Calu3 (cell line): ENCODE data around the gene CTNNA2. TPM values are rescaled to one million over a fixed set of nuclear protein-coding genes. Genes with fewer than 3 reads are reported as not detected.

Experiments
- BruUV-seq: library from RNA; stranded (reverse); fragments of 400-500 nt; replicated peaks from 2 replicates; lab custom pipeline; 2021; lab: Mats Ljungman, UMichigan
- CTCF ChIA-PET: fragments of 300-600 bp; sonication (Branson Sonifier 250); formaldehyde crosslinking; loops from one replicate; lab custom pipeline; 2022; ENCODE audit warnings: antibody characterized with exemption; lab: Charles Lee
- DNase-seq: peaks from one replicate; pipeline ENCODE4 v3.0.0; 2022
- H3K27ac Mint-ChIP-seq: one replicate; pipeline ENCODE4 v1.8.0; 2022; ENCODE audit warnings: mixed read lengths; ENCODE audit not compliant: unreplicated experiment
- H3K27me3 Mint-ChIP-seq: one replicate; pipeline ENCODE4 v1.8.0; 2022; ENCODE audit warnings: mixed read lengths; ENCODE audit not compliant: unreplicated experiment
- H3K36me3 Mint-ChIP-seq: one replicate; pipeline ENCODE4 v1.8.0; 2022; ENCODE audit warnings: mild to moderate bottlenecking, moderate library complexity, mixed read lengths; ENCODE audit not compliant: insufficient read depth, unreplicated experiment
- H3K4me1 Mint-ChIP-seq: one replicate; pipeline ENCODE4 v1.8.0; 2022; ENCODE audit warnings: mild to moderate bottlenecking, low read depth, mixed read lengths; ENCODE audit not compliant: unreplicated experiment
- H3K4me3 Mint-ChIP-seq: one replicate; pipeline ENCODE4 v1.8.0; 2022; ENCODE audit warnings: mild to moderate bottlenecking, low read depth, moderate library complexity, mixed read lengths; ENCODE audit not compliant: unreplicated experiment
- H3K9me3 Mint-ChIP-seq: one replicate; pipeline ENCODE4 v1.8.0; 2022; ENCODE audit warnings: low read depth, mixed read lengths; ENCODE audit not compliant: unreplicated experiment
- intact Hi-C: fragments of 100-400 bp; cut with micrococcal nuclease; formaldehyde crosslinking; loops from one replicate; pipeline ENCODE4 v1.10.0; 2022; ENCODE audit not compliant: unreplicated experiment
- total RNA-seq: library from RNA; stranded (reverse); gene quantifications from 2 replicates; pipeline ENCODE4 v1.2.3, GENCODE V29; 2022
- TF ChIP-seq, protein P1 (sequence below): fragments of 200-600 bp; IDR thresholded peaks from one replicate; pipeline ENCODE4 v1.8.0; 2022; ENCODE audit warnings: antibody characterized with exemption; ENCODE audit not compliant: unreplicated experiment

CTNNA2 gene
- total RNA-seq, 1 experiment from 2014 or later: not detected

DNA sequence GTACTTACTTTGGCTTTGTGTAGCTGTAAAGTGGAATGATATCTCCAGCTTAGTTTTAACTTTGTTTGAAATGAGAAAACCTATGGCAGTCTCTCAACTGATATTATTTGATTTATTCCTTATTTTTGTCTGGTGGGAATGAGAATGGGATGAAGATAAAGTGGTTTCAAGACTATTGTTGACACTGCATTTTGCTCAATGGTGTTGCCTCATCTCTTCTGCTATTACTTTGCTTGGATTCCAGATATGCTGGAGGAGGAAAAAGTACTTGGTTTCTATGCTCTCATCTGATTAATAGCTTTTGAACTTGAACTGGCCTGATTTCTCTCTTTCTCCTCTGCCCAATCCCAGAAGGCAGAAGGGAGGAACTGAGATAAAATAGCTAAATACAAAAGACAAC is 198.2 kb downstream of the CTNNA2 start:
- Mint-ChIP-seq H3K36me3 (no peaks in the 10 kb centered on the region), H3K27me3 (no peaks in the 10 kb centered on the region), H3K4me3 (no peak overlapping the region), H3K4me1 (no peaks in the 10 kb centered on the region), H3K27ac (no peak overlapping the region), H3K9me3 (peaks cover 3% of the 10 kb centered on the region)
- intact Hi-C loops: no loop called here
- TF ChIP-seq, protein P1, sequence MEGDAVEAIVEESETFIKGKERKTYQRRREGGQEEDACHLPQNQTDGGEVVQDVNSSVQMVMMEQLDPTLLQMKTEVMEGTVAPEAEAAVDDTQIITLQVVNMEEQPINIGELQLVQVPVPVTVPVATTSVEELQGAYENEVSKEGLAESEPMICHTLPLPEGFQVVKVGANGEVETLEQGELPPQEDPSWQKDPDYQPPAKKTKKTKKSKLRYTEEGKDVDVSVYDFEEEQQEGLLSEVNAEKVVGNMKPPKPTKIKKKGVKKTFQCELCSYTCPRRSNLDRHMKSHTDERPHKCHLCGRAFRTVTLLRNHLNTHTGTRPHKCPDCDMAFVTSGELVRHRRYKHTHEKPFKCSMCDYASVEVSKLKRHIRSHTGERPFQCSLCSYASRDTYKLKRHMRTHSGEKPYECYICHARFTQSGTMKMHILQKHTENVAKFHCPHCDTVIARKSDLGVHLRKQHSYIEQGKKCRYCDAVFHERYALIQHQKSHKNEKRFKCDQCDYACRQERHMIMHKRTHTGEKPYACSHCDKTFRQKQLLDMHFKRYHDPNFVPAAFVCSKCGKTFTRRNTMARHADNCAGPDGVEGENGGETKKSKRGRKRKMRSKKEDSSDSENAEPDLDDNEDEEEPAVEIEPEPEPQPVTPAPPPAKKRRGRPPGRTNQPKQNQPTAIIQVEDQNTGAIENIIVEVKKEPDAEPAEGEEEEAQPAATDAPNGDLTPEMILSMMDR: no peak
- no TSS peak for BruUV-seq
- CTCF ChIA-PET: no interaction called here
- no peak for DNase-seq

DNA sequence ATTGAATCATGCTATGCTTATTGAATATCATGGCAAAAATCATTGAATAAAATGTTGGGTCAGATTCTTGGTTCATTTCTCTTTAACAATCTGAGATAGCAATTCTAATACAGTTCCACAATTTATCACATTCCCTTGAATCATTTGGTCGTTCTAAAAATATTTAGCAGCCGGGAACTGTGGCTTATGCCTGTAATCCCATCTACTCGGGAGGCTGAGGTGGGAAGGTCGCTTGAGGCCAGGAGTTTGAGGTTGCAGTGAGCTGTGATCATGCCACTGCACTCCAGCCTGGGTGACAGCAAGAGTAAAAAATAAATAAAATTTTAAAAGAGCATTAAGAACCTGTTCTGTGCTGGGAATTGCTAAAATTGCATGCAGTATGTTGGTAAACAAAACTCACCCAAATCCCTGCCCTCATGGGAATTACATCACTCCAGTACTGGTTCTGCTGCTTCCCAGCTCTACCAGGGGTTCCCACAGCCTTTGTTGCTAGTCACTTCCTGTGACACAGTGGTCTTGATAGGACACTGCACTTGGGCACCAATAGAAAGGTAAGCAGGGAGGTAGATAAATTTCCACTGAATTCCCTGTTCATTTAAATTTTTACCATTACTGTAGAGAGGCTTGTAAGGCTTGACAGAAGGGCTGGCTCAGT is 200.4 kb downstream of the CTNNA2 start:
- DNase-seq: no peak
- H3K4me3 Mint-ChIP-seq: no peak overlapping the region
- TF ChIP-seq, protein P1: no peak
- H3K4me1 Mint-ChIP-seq: no peaks in the 10 kb centered on the region
- peaks cover 3% of the 10 kb centered on the region for H3K9me3 Mint-ChIP-seq
- H3K36me3 Mint-ChIP-seq: no peaks in the 10 kb centered on the region
- no TSS peak for BruUV-seq
- intact Hi-C loops: no loop called here
- CTCF ChIA-PET: no interaction called here
- no peaks in the 10 kb centered on the region for H3K27me3 Mint-ChIP-seq
- H3K27ac Mint-ChIP-seq: no peak overlapping the region

DNA sequence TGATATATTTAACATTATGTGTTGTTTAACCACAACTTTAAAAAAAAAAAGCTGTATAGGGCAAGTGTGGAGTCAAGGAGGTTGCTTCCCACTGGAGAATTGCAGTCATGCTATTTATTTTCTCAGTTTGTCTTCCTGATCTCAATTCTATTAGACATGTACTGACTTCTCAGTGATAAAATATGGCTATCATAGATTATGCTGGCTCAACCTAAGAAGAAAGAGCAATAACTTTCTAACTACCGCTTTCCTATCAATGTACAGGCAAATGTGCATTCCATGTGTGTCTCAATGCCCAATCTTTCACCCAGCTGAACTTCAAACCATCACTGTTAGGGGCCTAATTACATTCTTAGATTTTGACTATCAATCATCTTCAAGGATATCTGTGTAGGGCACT is 201.4 kb downstream of the CTNNA2 start:
- CTCF ChIA-PET: no interaction called here
- no peaks in the 10 kb centered on the region for H3K36me3 Mint-ChIP-seq
- H3K27me3 Mint-ChIP-seq: no peaks in the 10 kb centered on the region
- H3K9me3 Mint-ChIP-seq: peaks cover 5% of the 10 kb centered on the region
- intact Hi-C loops: no loop called here
- H3K4me1 Mint-ChIP-seq: no peaks in the 10 kb centered on the region
- no peak overlapping the region for H3K27ac Mint-ChIP-seq
- TF ChIP-seq, protein P1: no peak
- no TSS peak for BruUV-seq
- H3K4me3 Mint-ChIP-seq: no peak overlapping the region
- DNase-seq: no peak

DNA sequence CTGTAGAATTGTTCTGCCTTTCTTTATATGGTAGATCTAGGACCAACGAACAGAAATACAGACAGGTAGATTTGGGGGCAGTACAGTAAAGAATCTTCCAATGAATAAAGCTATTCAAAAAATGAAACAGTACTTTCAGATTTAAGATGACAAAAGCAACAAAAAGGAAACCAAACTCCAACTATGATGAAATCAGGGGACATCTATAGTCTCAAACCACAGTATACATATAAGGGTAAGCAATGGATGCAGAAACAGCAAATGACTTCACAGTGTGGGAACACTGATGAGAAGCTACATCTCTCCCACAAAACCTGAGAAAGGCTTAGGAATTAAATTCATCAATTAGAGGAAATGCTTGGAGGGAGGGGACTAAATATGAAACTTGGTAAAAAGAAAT is 202.5 kb downstream of the CTNNA2 start:
- TF ChIP-seq, protein P1: no peak
- no peak overlapping the region for H3K4me3 Mint-ChIP-seq
- intact Hi-C loops: no loop called here
- H3K36me3 Mint-ChIP-seq: no peaks in the 10 kb centered on the region
- H3K4me1 Mint-ChIP-seq: no peaks in the 10 kb centered on the region
- BruUV-seq: no TSS peak
- peaks cover 5% of the 10 kb centered on the region for H3K9me3 Mint-ChIP-seq
- CTCF ChIA-PET: no interaction called here
- H3K27me3 Mint-ChIP-seq: no peaks in the 10 kb centered on the region
- DNase-seq: no peak
- no peak overlapping the region for H3K27ac Mint-ChIP-seq
